ENCODE measurements around the gene FOXK2.
"Not testable (repeated sequence)": the region's sequence is repeated elsewhere in the genome, so short reads cannot be mapped to it uniquely, and the experiment has no call there.

Gene FOXK2

GRCh38 chr17:82496529-82497434 lies 22.8 kb upstream of the FOXK2 start:
- peak; percentile 86 for DNase-seq

- no peak for DNase-seq
Measured at GRCh38 chr17:82497483-82498405, 21.8 kb upstream of the FOXK2 start.

GRCh38 chr17:82502207-82502606 lies 17.3 kb upstream of the FOXK2 start:
- DNase-seq = no peak

GRCh38 chr17:82503094-82503727 lies 16.3 kb upstream of the FOXK2 start:
- DNase-seq = no peak

- no peak for DNase-seq
Measured at GRCh38 chr17:82503728-82504308, 15.7 kb upstream of the FOXK2 start.

GRCh38 chr17:82505296-82505695 lies 14.2 kb upstream of the FOXK2 start:
- no peak for DNase-seq

- not testable (repeated sequence) for DNase-seq
Measured at GRCh38 chr17:82506402-82506801, 13.1 kb upstream of the FOXK2 start.

GRCh38 chr17:82507631-82508175 lies 11.8 kb upstream of the FOXK2 start:
- DNase-seq = no peak

GRCh38 chr17:82511642-82512041 lies 7.9 kb upstream of the FOXK2 start:
- DNase-seq = not testable (repeated sequence)

- DNase-seq = not testable (repeated sequence)
Measured at GRCh38 chr17:82513864-82514263, 5.7 kb upstream of the FOXK2 start.

GRCh38 chr17:82517230-82517865 lies 2.2 kb upstream of the FOXK2 start:
- DNase-seq = no peak

GRCh38 chr17:82519971-82520903 lies 705 bp downstream of the FOXK2 start:
- peak; percentile 29 for DNase-seq

GRCh38 chr17:82524540-82524939 lies 5.0 kb downstream of the FOXK2 start:
- no peak for DNase-seq

GRCh38 chr17:82525712-82526111 lies 6.2 kb downstream of the FOXK2 start:
- no peak for DNase-seq

GRCh38 chr17:82527898-82528297 lies 8.4 kb downstream of the FOXK2 start:
- DNase-seq = no peak

- DNase-seq = peak; percentile 5
Measured at GRCh38 chr17:82528484-82529265, 9.1 kb downstream of the FOXK2 start.

- no peak for DNase-seq
Measured at GRCh38 chr17:82529914-82530300, 10.4 kb downstream of the FOXK2 start.

GRCh38 chr17:82531431-82531881 lies 11.9 kb downstream of the FOXK2 start:
- no peak for DNase-seq

GRCh38 chr17:82534401-82534812 lies 14.9 kb downstream of the FOXK2 start:
- no peak for DNase-seq

All from NCI-H748 treated with DMSO at 0.1 percent for 48 hours (cell line).